Tibial nerve (tissue), 4 donors: ENCODE measurements around the gene CARD11. TPM values are rescaled to one million over a fixed set of nuclear protein-coding genes. Genes with fewer than 3 reads are reported as not detected.

Experiments
- DNase-seq, 2 donors: peaks; one replicate each; pipeline ENCODE4 v3.0.0-alpha.2; 2019; ENCODE audit warnings: low spot score in 2 of 2
- H3K27ac ChIP-seq, 4 donors: fragments of 200-600 bp; sonication (generic) in 3 of 4; one replicate each; pipeline ENCODE4 v1.5.1; 2017 to 2019; ENCODE audit warnings: mild to moderate bottlenecking in 1 of 4
- H3K27me3 ChIP-seq, 2 donors: fragments of 200-600 bp; sonication (generic) in 1 of 2; one replicate each; pipeline versions ENCODE4 v1.5.1 to v1.6.0; 2017 to 2019
- H3K36me3 ChIP-seq, 3 donors: fragments of 200-600 bp; sonication (generic); one replicate each; pipeline ENCODE4 v1.5.1; 2018 to 2019
- H3K4me1 ChIP-seq, 4 donors: fragments of 200-600 bp; sonication (generic) in 3 of 4; one replicate each; pipeline ENCODE4 v1.5.1; 2017 to 2019
- H3K4me3 ChIP-seq, 4 donors: fragments of 200-600 bp; sonication (generic) in 3 of 4; one replicate each; pipeline ENCODE4 v1.5.1; 2017 to 2019; ENCODE audit warnings: mild to moderate bottlenecking in 1 of 4, moderate library complexity in 1 of 4
- H3K9me3 ChIP-seq, 4 donors: fragments of 200-600 bp; sonication (generic) in 3 of 4; one replicate each; pipeline ENCODE4 v1.5.1; 2017 to 2019
- CTCF ChIP-seq, 5 experiments: fragments of 200-600 bp in 3 of 5; fragments of 450-650 bp in 2 of 5; sonication (generic) in 3 of 5; IDR thresholded peaks; one replicate each; pipeline ENCODE4 v1.5.1; 2016 to 2019; ENCODE audit warnings: antibody characterized with exemption in 5 of 5, mild to moderate bottlenecking in 3 of 5, moderate library complexity in 2 of 5
- EP300 ChIP-seq, 2 donors: sonication (generic); formaldehyde crosslinking; IDR thresholded peaks; one replicate each; pipeline ENCODE4 v1.6.1; 2017; ENCODE audit warnings: antibody characterized with exemption in 2 of 2, mild to moderate bottlenecking in 1 of 2
- POLR2A ChIP-seq, 2 donors: fragments of 450-650 bp; IDR thresholded peaks; one replicate each; pipeline ENCODE4 v1.6.1; 2017; ENCODE audit warnings: antibody characterized with exemption in 2 of 2, mild to moderate bottlenecking in 2 of 2, moderate library complexity in 2 of 2
- WGBS, 2 donors: methylation state at CpG; one replicate each; pipeline ENCODE4 v1.1.5; 2018; 5-methylcytosine and 5-hydroxymethylcytosine counted together
- total RNA-seq, 4 donors: library from RNA; depleted of rRNA; stranded (reverse); fragments of >200 nt; gene quantifications; one replicate each; pipeline ENCODE4 v1.1.0, GENCODE V29; 2016

CARD11 gene
- total RNA-seq, 4 donors from 2014 or later = 2.0 to 4.8 (median 3.1) TPM

- Histone ChIP-seq H3K27me3 (peaks cover 0 to 7% of the 10 kb centered on the region in 2 donors), H3K9me3 (no peaks in the 10 kb centered on the region), H3K4me3 (no peak overlapping the region), H3K36me3 (no peaks in the 10 kb centered on the region), H3K27ac (no peak overlapping the region), H3K4me1 (no peaks in the 10 kb centered on the region)
- WGBS, 2 donors = 75 to 81% methylated on average over 13 of the region's 13 CpGs
- DNase-seq = no peak
- TF ChIP-seq EP300 (IDR thresholded peaks at IDR 0.05) = no peak
- no peak for TF ChIP-seq CTCF (IDR thresholded peaks at IDR 0.05)
- TF ChIP-seq POLR2A (IDR thresholded peaks at IDR 0.05) = no peak
Observed at GRCh38 chr7:2930310-2931033, 113.2 kb downstream of the CARD11 start.

GRCh38 chr7:2929321-2930201 is 114.1 kb downstream of the CARD11 start:
- DNase-seq = no peak
- Histone ChIP-seq H3K27me3 (peaks cover 0 to 7% of the 10 kb centered on the region in 2 donors), H3K36me3 (no peaks in the 10 kb centered on the region), H3K9me3 (no peaks in the 10 kb centered on the region), H3K4me1 (no peaks in the 10 kb centered on the region), H3K27ac (no peak overlapping the region), H3K4me3 (no peak overlapping the region)
- TF ChIP-seq EP300 (IDR thresholded peaks at IDR 0.05) = no peak
- WGBS, 2 donors = 60 to 66% methylated on average over 25 to 26 of the region's 26 CpGs

- peaks cover 0 to 13% of the 10 kb centered on the region in 2 donors for H3K27me3 ChIP-seq
- no peaks in the 10 kb centered on the region for H3K36me3 ChIP-seq
- DNase-seq = no peak
- 62 to 71% methylated on average over 30 to 35 of the region's 35 CpGs for WGBS, 2 donors
- H3K27ac ChIP-seq = no peak overlapping the region
- H3K4me1 ChIP-seq = no peaks in the 10 kb centered on the region
- no peaks in the 10 kb centered on the region for H3K9me3 ChIP-seq
- H3K4me3 ChIP-seq = no peak overlapping the region
- TF ChIP-seq POLR2A (IDR thresholded peaks at IDR 0.05) (no peak), EP300 (IDR thresholded peaks at IDR 0.05) (no peak), CTCF (IDR thresholded peaks at IDR 0.05) (no peak)
Observed at GRCh38 chr7:2928613-2929311, 114.9 kb downstream of the CARD11 start.

GRCh38 chr7:2928256-2928612 is 115.4 kb downstream of the CARD11 start:
- Histone ChIP-seq H3K4me3 (no peak overlapping the region), H3K27me3 (peaks cover 0 to 14% of the 10 kb centered on the region in 2 donors), H3K27ac (no peak overlapping the region), H3K9me3 (no peaks in the 10 kb centered on the region), H3K4me1 (no peaks in the 10 kb centered on the region), H3K36me3 (no peaks in the 10 kb centered on the region)
- WGBS, 2 donors = 95% methylated on average over 10 of the region's 10 CpGs
- no peak for TF ChIP-seq EP300 (IDR thresholded peaks at IDR 0.05)
- TF ChIP-seq POLR2A (IDR thresholded peaks at IDR 0.05) = no peak
- TF ChIP-seq CTCF (IDR thresholded peaks at IDR 0.05) = no peak
- no peak for DNase-seq

- Histone ChIP-seq H3K4me3 (no peak overlapping the region), H3K36me3 (no peaks in the 10 kb centered on the region), H3K9me3 (no peaks in the 10 kb centered on the region), H3K4me1 (no peaks in the 10 kb centered on the region), H3K27me3 (peaks cover 0 to 14% of the 10 kb centered on the region in 2 donors), H3K27ac (no peak overlapping the region)
- TF ChIP-seq POLR2A (IDR thresholded peaks at IDR 0.05) (no peak), EP300 (IDR thresholded peaks at IDR 0.05) (no peak)
- 78 to 81% methylated on average over 7 of the region's 7 CpGs for WGBS, 2 donors
- no peak for DNase-seq
Observed at GRCh38 chr7:2927592-2927991, 116.1 kb downstream of the CARD11 start.
